Limb (tissue), 2 donors: Measurements from ENCODE around the gene TMEM176A.
"Not testable (repeated sequence)": the region's sequence is repeated elsewhere in the genome, so short reads cannot be mapped to it uniquely, and the experiment has no call there.

ENCODE experiments used
- DNase-seq, 2 donors: peaks; one replicate each; pipeline ENCODE4 v3.0.0-alpha.2; 2016; ENCODE audit errors: extremely low spot score in 2 of 2

The TMEM176A gene, protein sequence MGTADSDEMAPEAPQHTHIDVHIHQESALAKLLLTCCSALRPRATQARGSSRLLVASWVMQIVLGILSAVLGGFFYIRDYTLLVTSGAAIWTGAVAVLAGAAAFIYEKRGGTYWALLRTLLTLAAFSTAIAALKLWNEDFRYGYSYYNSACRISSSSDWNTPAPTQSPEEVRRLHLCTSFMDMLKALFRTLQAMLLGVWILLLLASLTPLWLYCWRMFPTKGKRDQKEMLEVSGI

GRCh38 chr7:150800581-150801241, at the start of gene TMEM176A:
TMEM176A (plus strand) TSS chr7:150800769; CDS start chr7:150801551, 782 bp downstream.
- DNase-seq = no peak

DNA sequence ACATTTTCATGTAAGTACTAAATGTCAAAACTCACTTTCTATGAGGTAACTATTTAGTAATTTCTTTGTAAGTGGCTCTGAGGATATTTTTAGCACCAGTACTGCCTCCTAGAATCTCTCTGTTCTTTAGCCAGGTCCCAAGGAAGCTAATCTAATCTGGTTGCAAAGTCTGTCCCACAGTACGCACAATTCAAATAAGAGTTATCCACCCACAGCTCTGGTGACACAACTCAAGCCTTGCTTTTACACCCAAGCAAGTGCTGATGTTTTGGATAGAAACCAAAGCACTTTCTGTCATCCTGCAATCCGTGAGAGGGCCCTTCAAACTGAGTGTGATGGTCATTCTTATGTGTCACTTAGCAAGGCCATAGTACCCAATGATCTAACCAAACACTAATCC, 48.9 kb upstream of the TMEM176A start:
- DNase-seq = no peak

GRCh38 chr7:150753239-150753638, 47.3 kb upstream of the TMEM176A start:
- DNase-seq = no peak

GRCh38 chr7:150753826-150754603, 46.6 kb upstream of the TMEM176A start:
- no peak for DNase-seq

DNA sequence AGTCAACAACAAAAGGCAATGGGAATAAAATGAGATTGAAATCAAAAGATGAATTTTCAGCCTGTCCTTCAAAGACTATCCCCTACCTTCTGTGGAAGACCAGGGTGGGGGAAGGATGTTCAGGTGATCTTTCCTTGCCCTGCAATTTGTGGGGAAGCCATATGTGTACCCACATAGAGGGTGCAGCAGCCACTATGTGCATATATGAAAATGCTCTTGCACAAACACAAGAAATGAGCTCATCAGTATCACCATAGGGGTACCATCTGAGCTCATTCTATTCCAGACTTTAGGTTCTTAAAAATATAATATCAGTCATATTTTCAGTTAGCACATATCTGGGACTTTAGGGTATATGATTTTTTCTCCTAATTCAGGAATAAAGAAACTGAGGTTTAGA, 45.6 kb upstream of the TMEM176A start:
- no peak for DNase-seq

DNA sequence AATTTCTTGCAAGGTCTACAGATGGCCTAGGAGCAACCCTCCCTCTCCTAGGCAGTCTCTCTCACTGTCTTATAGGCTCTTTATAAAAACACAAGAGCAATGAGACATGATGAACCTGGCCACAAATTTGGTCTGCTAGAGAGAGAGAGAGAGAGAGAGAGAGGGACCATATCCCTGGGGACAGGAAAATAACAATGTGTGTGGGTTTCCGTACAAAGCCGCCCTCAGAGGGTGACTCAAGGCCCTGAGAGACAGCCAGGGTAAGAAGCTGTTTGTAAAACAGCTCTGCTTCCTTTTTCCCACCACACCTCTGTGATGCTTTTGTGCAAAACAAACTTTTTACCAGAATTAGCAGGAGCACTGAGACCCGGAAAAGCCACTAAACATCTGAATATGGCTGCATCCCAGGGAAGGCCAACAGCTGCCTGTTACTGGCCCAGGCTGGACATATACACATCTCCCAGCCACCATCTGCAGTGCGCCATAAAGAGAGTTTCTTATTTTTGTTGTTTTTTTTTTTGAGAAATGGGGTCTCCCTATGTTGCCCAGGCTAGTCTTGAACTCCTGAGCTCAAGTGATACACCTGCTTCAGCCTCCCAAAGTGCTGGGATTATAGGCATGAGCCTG, 45.0 kb upstream of the TMEM176A start:
- no peak for DNase-seq

DNA sequence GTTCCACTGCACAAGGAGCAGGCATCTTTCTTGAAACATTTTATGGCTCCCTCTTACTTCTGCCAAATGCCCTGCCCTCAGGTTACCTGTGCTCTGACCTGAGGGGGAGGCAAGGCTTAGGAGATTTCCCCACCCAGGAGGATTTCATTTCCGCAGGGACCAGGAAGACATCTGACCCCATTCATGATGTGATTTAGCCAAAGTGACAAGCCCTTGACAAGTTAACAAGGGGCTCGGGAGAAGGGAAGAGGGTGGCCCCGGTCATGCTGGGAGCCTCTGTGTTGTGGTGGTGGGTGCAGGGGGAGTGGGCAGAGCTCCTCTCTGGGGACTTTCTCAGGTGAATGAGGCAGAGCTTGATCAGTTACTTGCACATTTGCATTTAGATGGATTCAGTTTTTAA, 44.4 kb upstream of the TMEM176A start:
- DNase-seq = no peak

DNA sequence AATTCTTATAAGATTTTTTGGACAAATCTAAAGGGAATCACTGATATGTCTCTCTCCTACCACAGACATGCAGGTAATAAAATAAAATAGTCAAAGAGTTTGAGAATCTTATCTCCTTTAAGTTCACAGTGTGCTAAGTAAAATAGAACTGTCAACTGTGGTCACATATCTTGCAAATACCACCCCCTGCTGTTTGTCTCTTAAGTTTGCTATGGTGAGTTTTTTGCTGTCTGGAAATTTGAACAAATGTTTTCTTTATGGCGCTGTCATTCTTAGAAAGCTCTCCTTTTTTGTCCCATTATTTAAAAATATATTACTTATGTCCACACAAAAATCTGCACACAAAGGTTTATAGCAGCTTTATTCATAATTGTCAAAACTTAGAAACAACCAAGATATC, 43.7 kb upstream of the TMEM176A start:
- DNase-seq = no peak

DNA sequence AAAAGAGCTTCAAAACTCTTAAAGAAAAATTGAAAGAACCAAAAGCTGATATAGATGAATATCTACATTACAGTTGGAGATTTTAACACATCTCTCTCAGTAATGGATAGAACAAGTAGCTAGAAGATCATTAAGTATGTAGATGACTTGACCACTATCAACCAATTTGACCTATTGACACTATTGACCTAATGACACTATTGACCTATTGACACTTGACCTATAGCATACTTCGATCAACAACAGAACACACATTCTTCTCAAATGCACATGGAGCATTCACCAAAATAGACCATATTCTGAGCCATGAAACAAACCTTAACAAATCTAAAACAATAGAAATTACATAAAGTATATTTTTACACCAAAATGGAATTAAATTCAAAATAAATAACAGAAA, 41.1 kb upstream of the TMEM176A start:
- no peak for DNase-seq

GRCh38 chr7:150766334-150766709, 34.2 kb upstream of the TMEM176A start:
- no peak for DNase-seq

GRCh38 chr7:150769768-150770167, 30.8 kb upstream of the TMEM176A start:
- no peak for DNase-seq

DNA sequence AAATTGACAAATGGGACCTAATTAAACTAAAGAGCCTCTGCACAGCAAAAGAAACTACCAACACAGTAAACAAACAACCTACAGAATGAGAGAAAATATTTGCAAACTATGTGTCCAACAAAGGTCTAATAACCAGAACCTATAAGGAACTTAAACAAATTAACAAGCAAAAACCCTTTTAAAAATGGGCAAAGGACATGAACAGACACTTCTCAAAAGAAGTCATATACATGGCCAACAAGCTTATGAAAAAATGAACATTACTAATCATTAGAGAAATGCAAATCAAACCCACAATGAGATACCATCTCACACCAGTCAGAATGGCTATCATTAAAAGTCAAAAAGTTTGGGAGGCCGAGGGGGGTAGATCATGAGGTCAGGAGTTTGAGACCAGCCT, 26.4 kb upstream of the TMEM176A start:
- not testable (repeated sequence) for DNase-seq

DNA sequence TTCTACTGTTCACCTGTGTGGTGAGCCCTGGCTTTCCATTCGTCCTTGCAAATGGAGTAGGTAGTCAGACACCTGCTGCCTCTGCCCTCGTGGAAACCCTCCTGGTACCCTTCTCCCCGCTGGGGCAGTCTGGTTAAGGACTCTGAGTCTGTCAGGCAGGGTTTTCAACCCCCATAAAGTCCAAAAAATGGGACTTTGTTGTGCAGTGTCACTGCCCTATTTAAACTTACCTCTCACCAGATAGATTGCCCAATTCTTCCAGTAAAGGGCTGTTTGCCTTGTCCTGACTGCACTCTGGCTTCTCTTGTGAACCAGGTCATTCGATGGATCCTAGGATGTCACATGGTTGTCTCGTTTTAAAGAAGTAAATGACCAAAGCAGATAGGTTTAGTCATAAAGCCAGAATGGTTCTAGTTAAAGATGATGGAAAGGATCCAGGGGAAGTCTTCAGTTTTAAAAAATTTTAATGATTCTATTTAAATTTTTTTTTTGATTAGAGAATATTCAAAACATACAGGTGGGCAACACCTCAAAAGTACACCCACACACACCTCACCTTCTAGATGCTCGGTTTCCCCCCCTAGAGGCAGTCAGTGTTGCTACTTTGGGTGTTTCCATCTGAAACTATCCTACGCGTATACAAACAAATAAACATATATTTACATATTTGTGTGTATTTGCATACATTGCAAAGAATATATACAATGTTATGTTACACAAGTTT, 22.4 kb upstream of the TMEM176A start:
- DNase-seq = no peak

- DNase-seq = peak; percentile 84 to 89
Observed at GRCh38 chr7:150778738-150779301, 21.7 kb upstream of the TMEM176A start.

DNA sequence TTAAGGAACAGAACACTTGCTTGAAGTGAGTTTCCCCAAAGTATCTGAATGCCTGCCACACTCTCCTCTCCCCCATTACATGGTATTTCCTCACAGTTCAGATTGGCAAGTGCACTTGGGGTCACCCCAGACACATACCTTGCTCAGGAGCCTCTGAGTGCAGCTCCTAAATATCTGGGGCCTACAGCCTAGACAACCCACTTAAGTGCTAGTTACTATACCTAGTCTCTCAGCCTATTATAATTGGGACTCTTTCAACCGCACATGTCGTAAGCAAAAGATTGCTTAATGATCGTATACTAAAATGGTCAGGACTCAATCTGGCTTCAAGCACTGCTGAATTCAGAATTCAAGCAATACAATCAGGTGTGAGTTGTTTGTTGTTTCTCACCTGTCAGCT, 20.3 kb upstream of the TMEM176A start:
- DNase-seq = no peak

DNA sequence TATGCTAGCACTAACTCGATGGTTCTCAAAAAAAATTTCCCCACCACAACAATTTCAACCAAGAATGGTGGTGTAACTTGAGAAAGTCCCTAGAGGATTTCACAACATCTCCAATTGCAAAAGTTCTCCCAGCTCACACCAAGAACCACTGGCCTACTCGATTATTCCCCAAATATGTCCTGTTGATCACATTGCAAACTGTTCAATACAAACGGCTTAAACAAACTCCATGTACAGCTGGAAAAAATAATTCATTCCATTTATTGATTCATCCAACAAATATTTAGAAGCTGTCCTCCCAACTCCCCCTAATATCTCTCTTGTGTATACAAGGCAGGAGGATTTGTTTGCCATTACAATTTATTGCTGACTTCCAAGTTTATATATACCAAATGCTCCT, 19.5 kb upstream of the TMEM176A start:
- DNase-seq = no peak

GRCh38 chr7:150781961-150782360, 18.6 kb upstream of the TMEM176A start:
- no peak for DNase-seq

DNA sequence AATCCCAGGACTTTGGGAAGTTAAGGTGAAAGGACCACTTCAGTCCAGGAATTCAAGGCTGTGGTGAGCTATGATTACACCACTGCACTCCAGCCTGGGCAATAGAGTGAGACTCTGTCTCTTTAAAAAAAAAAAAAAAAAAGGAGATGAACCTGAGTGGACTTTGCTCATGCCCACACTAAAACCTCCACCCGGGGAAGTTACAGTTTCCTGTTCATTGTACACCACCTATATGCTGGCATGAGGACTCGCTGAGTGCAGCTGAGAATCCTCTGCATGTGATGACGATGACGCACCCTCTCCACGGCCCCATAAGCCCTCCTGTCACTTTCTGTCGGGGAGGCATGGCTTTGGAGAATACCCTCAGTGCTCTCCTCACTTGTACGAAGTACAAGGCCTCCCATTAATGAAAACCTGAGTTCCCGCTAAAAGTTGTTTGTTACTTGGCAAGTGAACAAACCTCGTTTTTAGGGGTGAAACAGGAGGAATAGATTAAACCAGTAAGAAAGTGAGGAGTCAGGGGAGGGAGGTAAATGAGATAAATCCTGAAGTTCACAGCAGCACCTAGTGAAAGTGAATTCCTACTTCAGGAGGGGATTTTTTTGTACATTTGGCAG, 16.3 kb upstream of the TMEM176A start:
- no peak for DNase-seq

DNA sequence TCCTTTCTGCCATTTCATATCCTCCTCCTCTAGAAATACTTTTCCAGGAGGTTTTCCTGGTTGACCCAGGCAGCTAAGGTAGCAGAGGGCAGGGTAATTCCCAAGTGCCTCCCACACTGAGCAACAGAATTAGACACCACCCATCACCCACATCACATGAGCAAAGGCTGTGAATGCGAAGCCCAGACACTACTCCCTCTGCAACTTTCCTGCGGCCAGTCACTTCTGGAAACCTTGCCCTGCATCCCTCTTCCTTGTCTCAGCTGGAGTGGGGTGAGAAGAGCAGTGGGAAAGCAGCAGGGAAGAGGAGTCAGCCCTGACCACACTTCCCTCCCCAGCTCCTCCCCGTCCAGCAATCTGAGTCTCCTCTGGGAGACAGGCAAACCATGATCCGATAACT, 15.6 kb upstream of the TMEM176A start:
- no peak for DNase-seq
